ENCODE data around the gene CHMP3.
"Not testable (repeated sequence)": the region's sequence is repeated elsewhere in the genome, so short reads cannot be mapped to it uniquely, and the experiment has no call there.

Gene CHMP3

GRCh38 chr2:86562922-86563649, at the start of gene CHMP3:
Gene CHMP3 (minus strand): TSS chr2:86563443. CDS start chr2:86563348, 95 bp downstream.
- peak; percentile 94 for FAIRE-seq

GRCh38 chr2:86610871-86611270, 47.6 kb upstream of the CHMP3 start:
- no peak for FAIRE-seq
- DNase-seq (ENCODE audit: extremely low spot score, insufficient read length, low read depth) = no peak

More at GRCh38 chr2:86562922-86563649, at the start of gene CHMP3:
- DNase-seq (ENCODE audit: extremely low spot score, insufficient read length, low read depth) = peak; percentile 93

GRCh38 chr2:86608832-86609410, 45.7 kb upstream of the CHMP3 start:
- FAIRE-seq = no peak
- no peak for DNase-seq (ENCODE audit: extremely low spot score, insufficient read length, low read depth)

GRCh38 chr2:86603905-86604304, 40.7 kb upstream of the CHMP3 start:
- no peak for FAIRE-seq
- DNase-seq (ENCODE audit: extremely low spot score, insufficient read length, low read depth) = no peak

GRCh38 chr2:86598966-86599365, 35.7 kb upstream of the CHMP3 start:
- no peak for DNase-seq (ENCODE audit: extremely low spot score, insufficient read length, low read depth)
- no peak for FAIRE-seq

GRCh38 chr2:86596118-86596517, 32.9 kb upstream of the CHMP3 start:
- DNase-seq (ENCODE audit: extremely low spot score, insufficient read length, low read depth) (no peak), FAIRE-seq (no peak)

- FAIRE-seq = no peak
Measured at GRCh38 chr2:86593266-86593665, 30.0 kb upstream of the CHMP3 start.

GRCh38 chr2:86592547-86593230, 29.4 kb upstream of the CHMP3 start:
- DNase-seq (ENCODE audit: extremely low spot score, insufficient read length, low read depth) (no peak), FAIRE-seq (no peak)

More at GRCh38 chr2:86593266-86593665, 30.0 kb upstream of the CHMP3 start:
- no peak for DNase-seq (ENCODE audit: extremely low spot score, insufficient read length, low read depth)

GRCh38 chr2:86589701-86590100, 26.5 kb upstream of the CHMP3 start:
- not testable (repeated sequence) for DNase-seq (ENCODE audit: extremely low spot score, insufficient read length, low read depth); FAIRE-seq

- no peak for DNase-seq (ENCODE audit: extremely low spot score, insufficient read length, low read depth)
- peak; percentile 15 for FAIRE-seq
Measured at GRCh38 chr2:86584151-86584913, 21.1 kb upstream of the CHMP3 start.

GRCh38 chr2:86580560-86580959, 17.3 kb upstream of the CHMP3 start:
- FAIRE-seq (no peak), DNase-seq (ENCODE audit: extremely low spot score, insufficient read length, low read depth) (no peak)

- FAIRE-seq (no peak), DNase-seq (ENCODE audit: extremely low spot score, insufficient read length, low read depth) (no peak)
Measured at GRCh38 chr2:86577817-86578456, 14.7 kb upstream of the CHMP3 start.

- DNase-seq (ENCODE audit: extremely low spot score, insufficient read length, low read depth) (no peak), FAIRE-seq (no peak)
Measured at GRCh38 chr2:86570059-86570458, 6.8 kb upstream of the CHMP3 start.

- DNase-seq (ENCODE audit: extremely low spot score, insufficient read length, low read depth) (no peak), FAIRE-seq (no peak)
Measured at GRCh38 chr2:86566821-86567190, 3.6 kb upstream of the CHMP3 start.

GRCh38 chr2:86566158-86566820, 3.0 kb upstream of the CHMP3 start:
- no peak for DNase-seq (ENCODE audit: extremely low spot score, insufficient read length, low read depth)
- FAIRE-seq = no peak

GRCh38 chr2:86563650-86564061, 413 bp upstream of the CHMP3 start:
- DNase-seq (ENCODE audit: extremely low spot score, insufficient read length, low read depth) = no peak
- no peak for FAIRE-seq

GRCh38 chr2:86562485-86562921, 740 bp downstream of the CHMP3 start:
- FAIRE-seq (no peak), DNase-seq (ENCODE audit: extremely low spot score, insufficient read length, low read depth) (no peak)

GRCh38 chr2:86557836-86558235, 5.4 kb downstream of the CHMP3 start:
- FAIRE-seq (no peak), DNase-seq (ENCODE audit: extremely low spot score, insufficient read length, low read depth) (no peak)

GRCh38 chr2:86556508-86556907, 6.7 kb downstream of the CHMP3 start:
- DNase-seq (ENCODE audit: extremely low spot score, insufficient read length, low read depth) = no peak
- FAIRE-seq = no peak

Data from GM18507 (cell line).